GM12874 (cell line): ENCODE measurements around the gene PLAAT4.

Source experiments
- TF ChIP-seq, protein P1 (sequence below): IDR thresholded peaks from 2 replicates; pipeline ENCODE4 v1.5.1; 2011; ENCODE audit warnings: low read depth, mild to moderate bottlenecking, control low read depth, low read length, moderate library complexity; ENCODE audit not compliant: insufficient read depth

PLAAT4 gene

DNA sequence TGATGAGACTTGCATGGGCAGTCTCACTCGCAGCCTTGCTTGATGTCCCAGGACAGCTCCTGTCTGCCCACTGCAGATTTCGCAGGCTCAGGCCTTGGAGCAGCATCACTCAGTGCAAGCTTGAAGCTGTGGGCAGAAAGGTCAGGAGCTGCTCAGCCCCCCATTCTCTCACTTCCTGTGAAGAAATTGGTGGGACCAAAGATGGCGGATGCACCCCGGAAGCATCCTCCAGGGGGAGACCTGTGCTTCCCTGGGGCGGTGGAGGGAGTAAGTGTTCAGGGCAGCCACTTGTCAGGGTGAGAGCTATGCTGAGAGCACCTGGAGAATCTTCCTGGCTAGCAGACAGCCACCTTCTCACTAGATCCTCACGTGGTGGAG is 15.3 kb downstream of the PLAAT4 start:
- TF ChIP-seq, protein P1, sequence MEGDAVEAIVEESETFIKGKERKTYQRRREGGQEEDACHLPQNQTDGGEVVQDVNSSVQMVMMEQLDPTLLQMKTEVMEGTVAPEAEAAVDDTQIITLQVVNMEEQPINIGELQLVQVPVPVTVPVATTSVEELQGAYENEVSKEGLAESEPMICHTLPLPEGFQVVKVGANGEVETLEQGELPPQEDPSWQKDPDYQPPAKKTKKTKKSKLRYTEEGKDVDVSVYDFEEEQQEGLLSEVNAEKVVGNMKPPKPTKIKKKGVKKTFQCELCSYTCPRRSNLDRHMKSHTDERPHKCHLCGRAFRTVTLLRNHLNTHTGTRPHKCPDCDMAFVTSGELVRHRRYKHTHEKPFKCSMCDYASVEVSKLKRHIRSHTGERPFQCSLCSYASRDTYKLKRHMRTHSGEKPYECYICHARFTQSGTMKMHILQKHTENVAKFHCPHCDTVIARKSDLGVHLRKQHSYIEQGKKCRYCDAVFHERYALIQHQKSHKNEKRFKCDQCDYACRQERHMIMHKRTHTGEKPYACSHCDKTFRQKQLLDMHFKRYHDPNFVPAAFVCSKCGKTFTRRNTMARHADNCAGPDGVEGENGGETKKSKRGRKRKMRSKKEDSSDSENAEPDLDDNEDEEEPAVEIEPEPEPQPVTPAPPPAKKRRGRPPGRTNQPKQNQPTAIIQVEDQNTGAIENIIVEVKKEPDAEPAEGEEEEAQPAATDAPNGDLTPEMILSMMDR = no peak

- TF ChIP-seq, protein P1 = no peak
Measured at GRCh38 chr11:63552921-63553320, 16.3 kb downstream of the PLAAT4 start.

- TF ChIP-seq, protein P1 = no peak
Measured at GRCh38 chr11:63553759-63554158, 17.2 kb downstream of the PLAAT4 start.

- TF ChIP-seq, protein P1 = no peak
Measured at GRCh38 chr11:63554877-63555223, 18.2 kb downstream of the PLAAT4 start.

DNA sequence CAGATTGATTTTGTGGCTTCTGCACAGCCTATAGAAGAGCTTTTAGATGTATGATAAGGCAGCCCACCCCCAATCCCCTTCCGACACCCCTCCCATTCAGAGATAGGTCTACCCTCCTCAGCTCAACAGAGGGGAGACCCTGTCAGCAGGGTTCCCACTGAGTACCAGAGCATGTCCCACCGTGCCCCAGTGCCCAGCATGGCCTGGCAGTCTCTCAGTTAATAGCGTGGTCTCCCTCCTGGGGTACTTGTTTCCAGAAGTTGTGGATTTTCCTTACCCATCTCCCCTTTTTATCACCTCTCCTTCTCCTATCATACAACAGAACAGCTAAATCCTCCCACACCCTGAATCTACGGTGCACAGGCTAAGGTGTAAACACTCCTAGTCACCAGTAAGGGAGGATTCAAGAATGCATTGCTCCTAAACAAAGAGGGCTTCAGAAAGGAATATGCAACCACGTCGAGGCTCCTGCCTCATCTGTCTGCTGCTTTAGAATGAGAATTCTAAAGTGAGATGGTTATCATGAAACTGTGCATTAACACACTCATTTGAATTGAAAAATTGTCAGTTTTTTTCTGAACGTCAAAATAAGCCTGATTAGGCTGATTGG is 19.9 kb downstream of the PLAAT4 start:
- TF ChIP-seq, protein P1 = no peak

DNA sequence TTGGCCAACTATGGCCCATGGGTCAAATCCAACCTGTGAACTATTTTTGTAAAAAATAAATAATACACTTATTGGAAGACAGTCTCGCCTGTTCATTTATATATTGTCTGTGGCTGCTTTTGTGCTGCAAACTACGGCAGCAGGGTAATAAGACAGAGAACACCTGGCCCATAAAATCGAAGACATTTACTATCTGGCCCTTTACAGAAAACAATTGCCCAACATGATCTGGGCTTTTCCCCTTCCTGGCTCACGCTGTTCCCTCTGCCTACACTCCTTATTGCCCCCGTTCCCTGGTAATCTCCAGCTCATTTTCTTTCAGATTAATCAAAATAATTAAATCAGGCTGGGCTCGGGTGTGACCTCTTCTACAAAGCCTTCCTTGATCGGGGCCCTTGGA is 21.0 kb downstream of the PLAAT4 start:
- TF ChIP-seq, protein P1 = no peak

GRCh38 chr11:63558459-63559157 is 22.0 kb downstream of the PLAAT4 start:
- TF ChIP-seq, protein P1 = no peak
